NCI-H2107 (cell line): ENCODE data around the gene KRTAP4-6.
"Not testable (repeated sequence)": the region's sequence is repeated elsewhere in the genome, so short reads cannot be mapped to it uniquely, and the experiment has no call there.

Experiments
- DNase-seq: peaks from one replicate; lab custom pipeline; 2025; lab: John Stamatoyannopoulos, UW

The KRTAP4-6 gene

GRCh38 chr17:41107941-41108450 lies 32.3 kb downstream of the KRTAP4-6 start:
- no peak for DNase-seq

- not testable (repeated sequence) for DNase-seq
Measured at GRCh38 chr17:41105347-41105746, 35.0 kb downstream of the KRTAP4-6 start, which contains the start of gene KRTAP4-9. TSS of gene KRTAP4-9 (plus strand) at chr17:41105389. CDS start at chr17:41105389, 0 bp downstream.

- DNase-seq = not testable (repeated sequence)
Measured at GRCh38 chr17:41104386-41105038, 35.8 kb downstream of the KRTAP4-6 start.

- DNase-seq = no peak
Measured at GRCh38 chr17:41103896-41104295, 36.4 kb downstream of the KRTAP4-6 start.

- DNase-seq = no peak
Measured at GRCh38 chr17:41101586-41102259, 38.6 kb downstream of the KRTAP4-6 start, which contains the start of gene KRTAP4-16. TSS of gene KRTAP4-16 (minus strand) at chr17:41102209. CDS start at chr17:41102209, 0 bp downstream.

- DNase-seq = not testable (repeated sequence)
Measured at GRCh38 chr17:41099682-41100480, 40.5 kb downstream of the KRTAP4-6 start.

- no peak for DNase-seq
Measured at GRCh38 chr17:41098481-41098880, 41.9 kb downstream of the KRTAP4-6 start.

GRCh38 chr17:41098042-41098441 lies 42.3 kb downstream of the KRTAP4-6 start, which contains the start of gene KRTAP4-8:
TSS of gene KRTAP4-8 (minus strand) at chr17:41098142. CDS start at chr17:41098084, 58 bp downstream.
- DNase-seq = no peak

GRCh38 chr17:41096055-41096454 lies 44.3 kb downstream of the KRTAP4-6 start:
- DNase-seq = no peak
